NCI-H510A (cell line): Measurements from ENCODE around the gene GREB1L.
"Not testable (repeated sequence)": the region's sequence is repeated elsewhere in the genome, so short reads cannot be mapped to it uniquely, and the experiment has no call there.

ENCODE experiments used
- DNase-seq: peaks from one replicate; lab custom pipeline; 2025; lab: John Stamatoyannopoulos, UW

The GREB1L gene

DNA sequence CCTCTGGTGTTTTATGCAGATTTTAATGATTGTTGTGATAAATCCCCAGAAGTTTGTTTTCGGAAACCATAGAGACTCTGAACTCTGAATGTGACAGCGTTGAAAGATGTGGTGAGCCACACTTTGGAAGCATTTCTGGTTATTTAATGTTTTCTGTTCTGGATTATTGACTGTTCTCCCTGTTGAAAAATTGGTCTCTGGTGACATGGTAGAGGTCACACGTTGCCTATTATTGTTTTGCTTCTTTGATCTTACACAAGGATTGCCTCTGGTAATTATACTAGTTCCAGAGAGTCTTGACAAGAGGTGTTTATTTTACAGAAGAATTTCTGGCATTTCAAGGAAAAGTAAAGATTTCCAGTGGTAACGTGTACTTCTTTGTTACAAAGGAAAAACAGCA lies 127.1 kb downstream of the GREB1L start:
- DNase-seq = no peak

DNA sequence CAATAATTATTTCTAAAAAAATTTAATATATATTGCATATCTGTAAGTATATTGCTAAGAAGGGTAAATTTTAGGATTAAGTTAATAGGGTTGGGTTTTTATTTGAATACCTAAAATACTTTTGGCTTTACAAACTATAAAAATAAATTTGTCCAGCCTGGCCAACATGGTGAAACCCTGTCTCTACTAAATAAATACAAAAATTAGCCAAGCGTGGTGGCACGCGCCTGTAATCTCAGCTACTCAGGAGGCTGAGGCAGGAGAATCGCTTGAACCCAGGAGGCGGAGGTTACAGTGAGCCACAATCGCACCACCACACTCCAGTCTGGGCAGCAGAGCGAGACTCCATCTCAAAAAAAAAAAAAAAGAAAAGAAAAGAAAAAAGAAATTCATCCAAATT lies 127.6 kb downstream of the GREB1L start:
- not testable (repeated sequence) for DNase-seq

DNA sequence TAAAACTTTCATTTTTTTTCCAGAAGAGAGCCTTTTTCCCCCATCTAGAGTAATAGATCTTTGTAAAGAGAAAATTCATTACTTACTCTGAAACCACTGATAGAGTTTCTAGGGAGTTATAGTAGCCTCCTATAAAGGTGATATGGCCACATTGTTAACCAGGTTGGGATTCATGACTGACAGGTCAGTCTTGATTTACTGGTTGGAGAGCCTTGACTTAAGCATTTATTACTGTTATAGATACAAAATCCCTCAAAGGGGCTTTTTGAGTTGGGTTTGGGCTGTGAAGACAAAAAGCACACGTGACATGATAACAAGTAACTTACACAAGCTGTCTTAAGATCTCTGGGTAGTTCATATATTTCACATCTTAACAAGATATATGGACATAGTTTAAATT lies 141.0 kb downstream of the GREB1L start:
- no peak for DNase-seq

DNA sequence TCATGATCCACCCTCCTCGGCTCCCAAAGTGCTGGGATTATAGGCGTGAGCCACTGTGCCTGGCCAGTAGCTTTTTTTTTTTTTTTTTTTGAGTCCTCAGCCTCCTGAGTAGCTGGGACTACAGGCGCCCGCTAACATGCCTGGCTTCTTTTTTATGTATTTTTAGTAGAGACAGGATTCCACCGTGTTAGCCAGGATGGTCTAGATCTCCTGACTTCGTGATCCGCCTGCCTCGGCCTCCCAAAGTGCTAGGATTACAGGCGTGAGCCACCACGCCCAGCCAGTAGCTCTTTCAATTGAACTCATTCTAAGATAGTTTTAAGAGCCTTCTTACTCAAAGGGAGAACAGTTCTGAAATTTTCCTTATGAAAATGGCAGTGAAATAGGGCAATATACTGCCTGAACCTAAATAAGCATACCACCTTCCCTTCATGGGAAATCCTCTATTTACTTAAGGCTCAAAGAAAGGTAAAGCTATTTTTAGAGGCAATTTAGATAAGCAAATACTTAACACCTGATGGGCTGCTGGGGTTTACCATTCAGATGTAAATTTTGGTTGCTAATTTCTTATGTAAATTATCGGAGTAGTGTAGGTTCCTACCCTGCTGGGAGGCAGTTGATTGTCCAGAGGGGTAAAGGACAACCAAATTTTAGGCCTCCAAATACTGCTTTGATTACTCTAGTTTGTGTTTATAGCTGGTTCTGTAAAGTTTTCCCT lies 144.7 kb downstream of the GREB1L start:
- DNase-seq = no peak

DNA sequence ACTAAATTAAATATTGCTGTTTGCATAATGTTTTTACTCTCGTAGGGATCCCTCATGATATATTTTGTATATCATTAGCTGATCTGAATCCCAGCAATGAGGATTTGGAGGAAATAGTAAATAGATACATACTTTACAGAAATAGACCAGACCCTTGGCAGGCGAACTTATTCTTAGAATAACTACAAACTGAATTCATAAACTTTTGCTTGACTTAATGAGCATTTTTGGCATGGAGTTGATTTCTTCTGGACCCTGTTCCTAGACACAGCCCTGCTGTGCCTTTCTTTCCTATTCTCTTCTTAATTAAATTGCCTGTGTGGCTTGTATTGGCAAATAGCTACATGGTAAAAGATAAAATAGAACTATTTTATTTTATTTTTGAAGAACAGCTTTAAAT lies 145.9 kb downstream of the GREB1L start:
- DNase-seq = no peak

DNA sequence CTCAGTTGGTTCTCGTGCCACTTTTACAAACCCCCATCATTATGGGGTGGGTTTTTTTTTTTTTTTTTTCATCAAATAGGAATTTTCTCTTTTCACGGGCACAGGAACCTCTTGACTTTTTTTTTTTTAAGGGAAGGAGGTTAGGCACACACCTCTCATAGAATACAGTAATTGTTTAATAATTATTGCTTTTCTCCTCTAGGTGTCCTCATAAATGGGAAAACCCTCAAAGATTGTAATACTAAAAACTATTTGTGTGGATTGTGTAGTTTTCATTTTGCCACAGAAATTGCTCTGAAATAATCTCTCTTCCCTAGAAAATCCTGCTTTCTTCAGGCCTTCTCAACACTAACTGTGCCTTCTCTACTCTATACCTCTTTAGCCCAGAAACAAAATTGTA lies 147.3 kb downstream of the GREB1L start:
- no peak for DNase-seq

DNA sequence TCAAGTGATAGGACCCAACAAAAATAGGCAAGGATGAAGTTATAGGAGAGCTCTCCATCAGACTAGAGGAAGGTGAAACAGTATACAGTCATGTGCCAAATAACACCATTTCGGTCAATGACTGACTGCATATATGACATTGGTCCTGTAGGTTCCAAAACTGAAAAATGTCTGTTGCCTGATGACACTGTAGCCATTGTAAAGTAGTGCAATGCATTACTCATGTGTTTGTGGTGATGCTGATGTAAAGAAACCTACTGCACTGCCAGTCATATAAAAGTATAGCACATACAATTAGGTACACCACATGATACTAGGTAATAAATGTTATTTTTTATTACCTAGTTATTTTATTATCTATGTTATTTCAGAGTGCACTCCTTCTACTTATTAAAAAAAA lies 147.9 kb downstream of the GREB1L start:
- no peak for DNase-seq

DNA sequence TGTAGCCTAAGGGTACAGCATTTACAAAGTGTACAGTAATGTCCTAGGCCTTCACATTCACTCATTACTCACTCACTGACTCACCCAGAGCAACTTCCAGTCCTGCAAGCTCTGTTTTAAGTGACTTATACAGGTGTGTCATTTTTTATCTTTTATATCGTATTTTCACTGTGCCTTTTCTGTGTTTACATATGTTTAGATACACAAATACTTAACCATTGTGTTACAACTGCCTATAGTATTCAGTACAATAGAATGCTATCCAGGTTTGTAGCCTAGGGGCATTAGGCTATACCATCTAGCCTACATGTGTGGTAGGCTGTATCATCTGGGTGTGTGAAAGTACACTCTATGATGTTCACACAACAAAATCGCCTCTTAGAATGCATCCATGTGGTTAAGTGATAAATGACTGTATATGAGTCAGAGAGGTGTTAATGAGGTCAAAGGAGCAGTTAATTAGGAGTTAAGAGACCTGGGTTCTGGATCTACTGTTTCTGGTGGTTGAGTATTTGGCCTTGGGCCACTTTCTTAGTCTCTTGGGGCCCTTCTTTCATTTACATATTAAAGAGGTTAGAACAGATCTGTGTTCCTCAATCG lies 149.1 kb downstream of the GREB1L start:
- no peak for DNase-seq

DNA sequence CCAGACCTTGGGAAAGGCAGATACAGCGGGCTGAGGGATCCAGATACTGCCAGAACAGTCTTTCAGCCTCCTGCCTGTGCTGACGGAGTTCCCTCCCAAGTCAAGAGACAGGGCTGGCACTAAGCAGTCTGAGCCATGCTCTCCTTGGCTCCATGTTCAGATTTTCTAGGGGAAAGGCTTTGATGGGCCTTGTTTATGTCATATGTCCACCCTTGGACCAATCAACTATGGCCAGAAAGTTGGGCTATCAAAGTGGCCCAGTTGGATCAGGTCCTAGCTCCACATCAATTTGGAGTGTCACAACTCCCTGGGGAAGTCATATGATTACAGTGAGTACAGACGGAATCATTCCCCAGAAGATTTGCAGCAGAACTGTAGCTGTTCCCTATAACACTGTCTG lies 152.0 kb downstream of the GREB1L start:
- DNase-seq = no peak

GRCh38 chr18:21398121-21398520 lies 156.1 kb downstream of the GREB1L start:
- DNase-seq = no peak

- no peak for DNase-seq
Observed at GRCh38 chr18:21402272-21402671, 160.2 kb downstream of the GREB1L start.

DNA sequence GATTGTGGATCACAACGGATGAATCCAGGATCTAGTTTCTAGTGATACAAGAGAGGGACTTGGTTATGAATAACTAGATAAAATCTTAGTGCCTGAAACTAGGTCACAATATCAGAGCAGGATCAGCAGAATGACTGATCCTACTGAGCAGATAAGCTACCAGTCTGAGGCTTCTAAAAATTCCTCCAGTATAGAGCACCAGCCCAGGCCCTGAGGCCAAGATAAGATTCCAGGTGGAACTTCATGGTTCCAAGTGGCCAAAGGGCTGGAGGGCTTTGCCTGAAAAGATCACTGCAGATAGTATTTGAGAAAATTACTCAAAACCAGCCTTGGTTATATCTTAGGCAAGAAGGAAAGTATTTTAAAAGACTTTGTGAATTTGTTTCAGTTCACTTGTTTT lies 162.4 kb downstream of the GREB1L start:
- no peak for DNase-seq

- DNase-seq = no peak
Observed at GRCh38 chr18:21406116-21406515, 164.1 kb downstream of the GREB1L start.

DNA sequence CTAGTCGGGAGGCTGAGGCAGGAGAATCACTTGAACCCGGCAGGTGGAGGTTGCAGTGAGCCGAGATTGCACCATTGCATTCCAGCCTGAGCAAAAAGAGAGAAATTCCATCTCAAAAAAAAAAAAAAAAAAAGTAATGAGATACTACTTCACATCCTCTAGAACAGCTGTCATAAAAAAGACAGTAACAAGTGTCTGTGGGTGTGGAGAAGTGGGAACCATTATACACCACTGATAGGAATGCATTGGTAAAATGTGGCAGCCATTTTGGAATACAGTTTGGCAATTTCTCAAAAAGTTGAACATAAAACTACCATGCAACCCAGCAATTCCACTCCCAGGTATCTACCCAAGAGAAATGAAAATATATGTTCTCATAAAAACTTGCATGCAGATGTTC lies 166.6 kb downstream of the GREB1L start:
- DNase-seq = no peak

- no peak for DNase-seq
Observed at GRCh38 chr18:21433436-21433835, 191.4 kb downstream of the GREB1L start.

GRCh38 chr18:21439431-21439846 lies 197.4 kb downstream of the GREB1L start:
- no peak for DNase-seq

- DNase-seq = no peak
Observed at GRCh38 chr18:21441670-21442069, 199.6 kb downstream of the GREB1L start.

DNA sequence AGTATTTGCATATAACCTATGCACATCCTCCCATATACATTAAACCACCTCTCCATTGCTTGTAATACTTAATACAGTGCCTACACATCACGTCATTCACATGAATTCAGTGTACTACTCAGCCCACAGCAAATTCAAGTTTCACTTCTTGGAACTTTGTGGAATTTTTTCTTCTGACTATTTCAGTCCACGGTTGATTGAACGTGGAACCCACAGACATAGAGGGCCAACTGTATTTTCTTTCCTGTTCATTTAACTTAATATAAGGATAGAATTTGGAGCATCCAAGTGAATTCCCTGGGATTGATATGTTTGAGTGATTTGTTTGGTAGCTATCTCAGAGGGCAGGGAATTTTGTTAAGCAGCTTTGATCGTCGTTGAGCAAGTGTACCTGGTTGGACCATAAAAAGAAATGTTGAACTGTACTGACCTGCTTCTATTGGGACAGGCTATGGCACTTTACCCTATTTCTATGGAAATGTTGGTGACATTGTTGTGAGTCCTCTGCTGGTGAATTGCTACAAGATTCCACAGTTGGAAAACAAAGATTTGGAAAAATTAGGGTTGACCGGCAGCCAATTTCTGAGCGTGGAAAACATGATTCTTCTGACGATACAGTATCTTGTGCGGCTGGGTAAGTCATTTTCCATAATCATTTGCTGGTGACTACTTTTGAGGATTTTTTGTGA lies 201.9 kb downstream of the GREB1L start:
- DNase-seq = no peak

GRCh38 chr18:21444465-21445212 lies 202.6 kb downstream of the GREB1L start:
- no peak for DNase-seq

GRCh38 chr18:21448299-21448698 lies 206.3 kb downstream of the GREB1L start:
- DNase-seq = no peak

GRCh38 chr18:21449367-21450290 lies 207.6 kb downstream of the GREB1L start:
- no peak for DNase-seq

GRCh38 chr18:21450503-21450902 lies 208.5 kb downstream of the GREB1L start:
- no peak for DNase-seq
